HUES64 (cell line): ENCODE data around the gene HSFX3. TPM values are rescaled to one million over a fixed set of nuclear protein-coding genes. Genes with fewer than 3 reads are reported as not detected.
"Not testable (repeated sequence)": the region's sequence is repeated elsewhere in the genome, so short reads cannot be mapped to it uniquely, and the experiment has no call there.

Experiments used
- H3K27ac ChIP-seq: 2 replicates; pipeline ENCODE4 v1.7.0; 2013; ENCODE audit warnings: low read depth, low read length, inconsistent platforms
- H3K27me3 ChIP-seq: 2 replicates; pipeline ENCODE4 v1.6.1; 2013; ENCODE audit warnings: mild to moderate bottlenecking, low read length; ENCODE audit not compliant: insufficient read depth
- H3K36me3 ChIP-seq: 2 replicates; pipeline ENCODE4 v1.6.1; 2013; ENCODE audit warnings: mild to moderate bottlenecking, low read length; ENCODE audit not compliant: insufficient read depth
- H3K4me1 ChIP-seq: 2 replicates; pipeline ENCODE4 v1.6.1; 2013; ENCODE audit warnings: mild to moderate bottlenecking, low read length, moderate library complexity; ENCODE audit not compliant: insufficient read depth
- H3K4me3 ChIP-seq: 2 replicates; pipeline ENCODE4 v1.5.1; 2013; ENCODE audit warnings: mild to moderate bottlenecking, low read length, moderate library complexity
- H3K9ac ChIP-seq: 2 replicates; pipeline ENCODE4 v1.6.1; 2013; ENCODE audit warnings: mild to moderate bottlenecking, low read depth, low read length
- H3K9me3 ChIP-seq: 2 replicates; pipeline ENCODE4 v1.6.1; 2013; ENCODE audit warnings: low read depth, low read length; ENCODE audit not compliant: insufficient read depth
- WGBS: fragments of 150-250, 120-280 bp; methylation state at CpG from one replicate; pipeline ENCODE4 v1.1.7; 2013; ENCODE audit warnings: missing lambda C conversion rate; 5-methylcytosine and 5-hydroxymethylcytosine counted together
- polyA plus RNA-seq, 2 experiments: library from polyadenylated mRNA; stranded (reverse); fragments of 50-300 nt; gene quantifications; one replicate each; pipeline ENCODE4 v1.2.3, GENCODE V29; 2013

Gene HSFX3, protein sequence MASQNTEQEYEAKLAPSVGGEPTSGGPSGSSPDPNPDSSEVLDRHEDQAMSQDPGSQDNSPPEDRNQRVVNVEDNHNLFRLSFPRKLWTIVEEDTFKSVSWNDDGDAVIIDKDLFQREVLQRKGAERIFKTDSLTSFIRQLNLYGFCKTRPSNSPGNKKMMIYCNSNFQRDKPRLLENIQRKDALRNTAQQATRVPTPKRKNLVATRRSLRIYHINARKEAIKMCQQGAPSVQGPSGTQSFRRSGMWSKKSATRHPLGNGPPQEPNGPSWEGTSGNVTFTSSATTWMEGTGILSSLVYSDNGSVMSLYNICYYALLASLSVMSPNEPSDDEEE
- not detected for polyA plus RNA-seq (2013, experiment 1 of 2)
- not detected for polyA plus RNA-seq (2013, experiment 2 of 2)

DNA sequence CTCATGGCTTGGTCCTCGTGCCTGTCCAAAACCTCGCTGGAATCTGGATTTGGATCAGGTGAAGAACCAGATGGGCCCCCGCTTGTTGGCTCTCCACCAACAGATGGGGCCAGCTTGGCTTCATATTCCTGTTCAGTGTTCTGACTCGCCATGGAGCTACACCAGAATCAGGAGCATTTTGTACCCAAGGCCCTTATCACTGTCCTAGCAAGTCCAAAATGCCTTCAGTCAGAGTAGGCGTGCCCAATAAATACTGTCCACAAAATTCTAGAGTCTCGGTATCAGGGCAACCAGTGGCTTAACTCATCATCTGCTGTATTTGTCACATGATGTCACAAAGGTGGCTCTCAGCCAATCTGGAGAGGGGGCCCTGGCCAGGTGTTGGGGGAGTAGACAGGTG is at the start of gene HSFX3:
TSS of gene HSFX3 (minus strand) at position 224 of the 400 bp plus-strand sequence. CDS start at position 152, 72 bp downstream.
- not testable (repeated sequence) for H3K4me1 ChIP-seq, H3K4me3 ChIP-seq, H3K27me3 ChIP-seq, H3K36me3 ChIP-seq, H3K9me3 ChIP-seq, H3K27ac ChIP-seq, H3K9ac ChIP-seq
- no CpG with 5 or more reads among the region's 6 CpGs for WGBS

GRCh38 chrX:149598603-149599002 is 48.9 kb upstream of the HSFX3 start:
- 37% methylated on average over 3 of the region's 11 CpGs for WGBS
- H3K27ac ChIP-seq, H3K27me3 ChIP-seq, H3K4me1 ChIP-seq, H3K9ac ChIP-seq, H3K4me3 ChIP-seq, H3K9me3 ChIP-seq, H3K36me3 ChIP-seq: not testable (repeated sequence)

- not testable (repeated sequence) for H3K9ac ChIP-seq, H3K4me1 ChIP-seq, H3K27ac ChIP-seq, H3K9me3 ChIP-seq, H3K27me3 ChIP-seq, H3K36me3 ChIP-seq, H3K4me3 ChIP-seq
- no CpG with 5 or more reads among the region's 7 CpGs for whole genome bisulfite sequencing
These were observed 46.2 kb upstream of the HSFX3 start for GRCh38 chrX:149595943-149596342.

GRCh38 chrX:149595214-149595613 is 45.5 kb upstream of the HSFX3 start, which contains the start of gene HSFX2:
HSFX2 (minus strand) TSS chrX:149595314; CDS start chrX:149594700, 614 bp downstream.
- not testable (repeated sequence) for H3K9me3 ChIP-seq, H3K27me3 ChIP-seq, H3K9ac ChIP-seq, H3K36me3 ChIP-seq, H3K4me3 ChIP-seq, H3K4me1 ChIP-seq, H3K27ac ChIP-seq
- no CpG with 5 or more reads among the region's 17 CpGs for WGBS

- no CpG with 5 or more reads among the region's 7 CpGs for WGBS
- H3K27me3 ChIP-seq, H3K9me3 ChIP-seq, H3K4me3 ChIP-seq, H3K27ac ChIP-seq, H3K4me1 ChIP-seq, H3K36me3 ChIP-seq, H3K9ac ChIP-seq: not testable (repeated sequence)
These were observed 41.3 kb upstream of the HSFX3 start for GRCh38 chrX:149590993-149591392.

DNA sequence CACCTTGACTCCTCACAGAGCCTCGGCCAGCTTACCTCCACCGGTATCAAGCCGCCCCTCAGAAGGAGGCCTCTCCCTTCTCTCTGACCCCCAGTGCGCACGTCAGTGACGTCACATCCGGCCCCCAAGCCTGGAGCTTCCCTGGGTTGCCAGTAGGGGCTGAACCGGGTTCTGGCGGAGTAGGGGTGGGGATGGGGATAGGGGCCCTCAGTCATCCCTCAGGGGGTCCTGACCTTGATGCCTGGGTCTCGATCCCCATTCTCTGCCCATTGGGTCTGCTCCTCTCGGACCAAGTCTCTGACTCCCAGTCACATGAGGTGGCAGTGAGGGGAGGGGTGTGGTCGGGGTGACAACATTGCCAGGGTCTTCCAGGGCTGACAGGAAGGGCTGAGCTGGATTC is 37.6 kb upstream of the HSFX3 start, which contains the start of gene MAGEA9B:
TSS of gene MAGEA9B (minus strand) at position 101 of the 400 bp plus-strand sequence. CDS start 4,280 bp downstream, outside the sequence.
- H3K27me3 ChIP-seq, H3K4me1 ChIP-seq, H3K27ac ChIP-seq, H3K9ac ChIP-seq, H3K4me3 ChIP-seq, H3K36me3 ChIP-seq, H3K9me3 ChIP-seq: not testable (repeated sequence)
- WGBS: no CpG with 5 or more reads among the region's 12 CpGs

DNA sequence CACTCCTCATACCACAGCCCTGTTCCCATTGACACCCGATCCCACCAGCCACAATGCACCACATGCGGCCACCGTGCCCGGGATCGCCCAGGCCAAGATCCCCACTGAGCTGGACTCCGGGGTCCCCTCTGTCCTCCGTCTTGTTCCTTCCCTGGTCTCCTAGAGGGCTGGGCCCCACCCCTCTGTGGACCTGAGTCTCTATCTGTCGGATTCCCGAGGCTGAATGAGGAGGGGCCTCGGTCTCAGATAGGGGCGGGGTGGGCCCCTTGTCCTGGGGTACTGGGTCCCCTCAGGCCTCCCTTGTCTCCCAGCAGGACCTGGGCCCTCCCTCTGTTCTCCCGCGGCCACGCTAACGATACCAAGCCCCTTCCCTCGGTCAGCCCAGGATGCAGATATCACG is 35.9 kb upstream of the HSFX3 start:
- WGBS: 100% methylated on average over 3 of the region's 17 CpGs
- H3K9me3 ChIP-seq, H3K27ac ChIP-seq, H3K27me3 ChIP-seq, H3K36me3 ChIP-seq, H3K4me1 ChIP-seq, H3K4me3 ChIP-seq, H3K9ac ChIP-seq: not testable (repeated sequence)

- H3K27ac ChIP-seq, H3K4me3 ChIP-seq, H3K9ac ChIP-seq, H3K9me3 ChIP-seq, H3K27me3 ChIP-seq, H3K36me3 ChIP-seq, H3K4me1 ChIP-seq: not testable (repeated sequence)
- no CpG with 5 or more reads among the region's 1 CpG for WGBS
These were observed 23.7 kb upstream of the HSFX3 start for GRCh38 chrX:149573456-149573855.

DNA sequence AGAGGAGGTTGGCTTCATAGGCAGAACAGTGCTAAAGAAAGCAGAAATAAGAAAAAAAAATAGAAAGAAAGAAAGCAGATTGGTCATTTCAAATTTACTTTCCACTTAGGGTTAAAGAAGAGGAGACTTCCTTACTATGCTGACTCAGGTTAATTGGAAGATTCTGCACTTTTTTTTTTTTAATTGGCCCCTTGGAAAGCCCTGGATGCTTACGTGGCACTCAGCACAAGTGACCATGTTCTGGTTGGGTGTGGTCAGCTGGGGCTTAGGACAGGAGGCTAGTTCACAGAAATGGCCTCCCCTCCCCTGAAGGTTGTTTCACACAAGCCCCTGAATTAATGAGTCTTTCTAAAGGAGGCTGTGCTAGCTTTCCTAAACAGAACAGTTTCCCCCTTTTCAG is 23.0 kb upstream of the HSFX3 start:
- Histone ChIP-seq H3K36me3 (no peaks in the 10 kb centered on the region), H3K9ac (no peak overlapping the region), H3K4me3 (no peak overlapping the region), H3K27ac (no peak overlapping the region), H3K27me3 (no peaks in the 10 kb centered on the region), H3K4me1 (no peaks in the 10 kb centered on the region), H3K9me3 (no peaks in the 10 kb centered on the region)
- 62% methylated on average over 1 of the region's 1 CpG for WGBS

GRCh38 chrX:149571770-149572169 is 22.0 kb upstream of the HSFX3 start:
- no peaks in the 10 kb centered on the region for H3K4me1 ChIP-seq
- H3K27me3 ChIP-seq: no peaks in the 10 kb centered on the region
- no peaks in the 10 kb centered on the region for H3K9me3 ChIP-seq
- WGBS: 88% methylated on average over 7 of the region's 7 CpGs
- H3K4me3 ChIP-seq: no peak overlapping the region
- no peak overlapping the region for H3K27ac ChIP-seq
- H3K9ac ChIP-seq: no peak overlapping the region
- no peaks in the 10 kb centered on the region for H3K36me3 ChIP-seq

GRCh38 chrX:149570668-149571067 is 20.9 kb upstream of the HSFX3 start:
- WGBS: 74% methylated on average over 5 of the region's 6 CpGs
- Histone ChIP-seq H3K4me3 (no peak overlapping the region), H3K9me3 (no peaks in the 10 kb centered on the region), H3K36me3 (no peaks in the 10 kb centered on the region), H3K9ac (no peak overlapping the region), H3K4me1 (no peaks in the 10 kb centered on the region), H3K27me3 (no peaks in the 10 kb centered on the region), H3K27ac (no peak overlapping the region)

DNA sequence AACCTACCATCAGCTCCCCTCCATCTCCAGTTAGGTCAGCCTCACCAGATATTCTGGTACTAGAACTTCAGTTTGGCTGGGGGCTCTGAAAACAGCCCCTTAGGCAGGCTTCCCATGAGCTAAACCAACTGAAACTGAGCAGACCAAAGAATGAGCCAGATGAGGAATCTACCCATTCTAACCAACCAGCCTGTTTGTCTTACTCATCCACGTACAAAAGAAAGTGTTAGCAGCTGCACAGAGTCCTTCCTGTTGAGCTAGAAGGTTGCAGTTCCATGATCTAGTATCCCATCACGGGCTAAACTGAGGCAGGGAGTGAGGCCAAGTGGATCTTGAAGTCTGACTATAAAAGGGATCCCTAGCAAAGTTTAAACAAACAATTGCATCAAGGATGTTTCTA is 20.0 kb upstream of the HSFX3 start:
- H3K9me3 ChIP-seq: no peaks in the 10 kb centered on the region
- 97% methylated on average over 2 of the region's 2 CpGs for WGBS
- no peaks in the 10 kb centered on the region for H3K4me1 ChIP-seq
- H3K27ac ChIP-seq: no peak overlapping the region
- H3K36me3 ChIP-seq: no peaks in the 10 kb centered on the region
- no peak overlapping the region for H3K4me3 ChIP-seq
- H3K27me3 ChIP-seq: no peaks in the 10 kb centered on the region
- H3K9ac ChIP-seq: no peak overlapping the region
